GM23338 (cell line): ENCODE results near the gene SAMD4A.

Experiments used
- CTCF ChIP-seq, 2 experiments: fragments of 200-600 bp in 1 of 2; sonication (generic) in 1 of 2; conservative IDR thresholded peaks; 2 replicates each; pipeline versions ENCODE4 v1.5.1 to v1.6.1; 2016 to 2017; ENCODE audit warnings: antibody characterized with exemption in 2 of 2, low read depth in 2 of 2, mild to moderate bottlenecking in 2 of 2, moderate library complexity in 1 of 2
- ETS1 ChIP-seq: IDR thresholded peaks from 2 replicates; pipeline ENCODE4 v1.6.1; 2016; ENCODE audit warnings: antibody characterized with exemption
- EZH2 ChIP-seq: fragments of 200-600 bp; sonication (generic); IDR thresholded peaks from one replicate; pipeline ENCODE4 v1.8.0; 2017; ENCODE audit warnings: antibody characterized with exemption, mild to moderate bottlenecking, low read depth; ENCODE audit not compliant: unreplicated experiment
- EZH2phosphoT487 ChIP-seq: fragments of 200-600 bp; sonication (generic); IDR thresholded peaks from one replicate; pipeline ENCODE4 v1.8.1; 2018; ENCODE audit warnings: antibody characterized with exemption; ENCODE audit not compliant: unreplicated experiment
- POLR2AphosphoS5 ChIP-seq: IDR thresholded peaks from 2 replicates; pipeline ENCODE4 v1.6.1; 2016; ENCODE audit warnings: antibody characterized with exemption, low read depth
- REST ChIP-seq: IDR thresholded peaks from one replicate; pipeline ENCODE4 v1.6.1; 2018; ENCODE audit warnings: antibody characterized with exemption; ENCODE audit not compliant: unreplicated experiment
- ZNF114 ChIP-seq: fragments of 250-450 bp; sonication (Bioruptor Pico); IDR thresholded peaks from 2 replicates; pipeline ENCODE4 v1.5.0; 2020; ENCODE audit warnings: mild to moderate bottlenecking, moderate library complexity
- ZNF462 ChIP-seq: fragments of 250-450 bp; sonication (Bioruptor Pico); IDR thresholded peaks from 2 replicates; pipeline ENCODE4 v1.5.0; 2020; ENCODE audit warnings: mild to moderate bottlenecking, moderate library complexity

GRCh38 chr14:54840798-54841197, 273.9 kb downstream of the SAMD4A start:
- TF ChIP-seq CTCF (conservative IDR thresholded peaks at IDR 0.05; ENCODE audit: low read depth in 2 of 2) (peak in 1 of 2 experiments; percentile 56; a peak in 2 of 4 replicates), EZH2 (no peak), ZNF462 (CRISPR knock-in tag) (no peak), POLR2AphosphoS5 (no peak), REST (no peak), ETS1 (no peak), ZNF114 (no peak), EZH2phosphoT487 (no peak)
